Stomach (tissue), 9 donors: Measurements from ENCODE around the gene FKBP10. TPM values are rescaled to one million over a fixed set of nuclear protein-coding genes. Genes with fewer than 3 reads are reported as not detected.

Experiments
- DNase-seq, 2 donors: peaks; one replicate each; pipeline versions ENCODE4 v3.0.0 to v3.0.0-alpha.2; 2013 to 2019
- H3K27ac ChIP-seq, 5 donors: fragments of 200-600 bp in 4 of 5; sonication (generic) in 4 of 5; one replicate each; pipeline ENCODE4 v1.5.1; 2013 to 2019; ENCODE audit warnings: mild to moderate bottlenecking in 1 of 5, moderate library complexity in 1 of 5
- H3K27me3 ChIP-seq, 3 donors: fragments of 200-600 bp; sonication (generic); one replicate each; pipeline ENCODE4 v1.5.1; 2017 to 2019; ENCODE audit warnings: mixed run types in 1 of 3
- H3K36me3 ChIP-seq, 4 donors: fragments of 200-600 bp; sonication (generic); 1 replicate in 3 of 4; 2 replicates in 1 of 4; pipeline ENCODE4 v1.5.1; 2016 to 2019
- H3K4me1 ChIP-seq, 4 donors: fragments of 200-600 bp; sonication (generic); one replicate each; pipeline ENCODE4 v1.5.1; 2016 to 2019
- H3K4me3 ChIP-seq, 4 donors: fragments of 200-600 bp; sonication (generic) in 3 of 4; one replicate each; pipeline ENCODE4 v1.5.1; 2016 to 2019; ENCODE audit warnings: mild to moderate bottlenecking in 1 of 4
- H3K9me3 ChIP-seq, 4 donors: fragments of 200-600 bp; sonication (generic); one replicate each; pipeline ENCODE4 v1.5.1; 2016 to 2019
- EP300 ChIP-seq: sonication (generic); formaldehyde crosslinking; IDR thresholded peaks from one replicate; pipeline ENCODE4 v1.6.1; 2017; ENCODE audit warnings: antibody characterized with exemption
- POLR2A ChIP-seq, 4 donors: fragments of 450-650 bp; IDR thresholded peaks; one replicate each; pipeline ENCODE4 v1.6.1; 2016; ENCODE audit warnings: antibody characterized with exemption in 4 of 4, control low read depth in 2 of 4, mild to moderate bottlenecking in 1 of 4, moderate library complexity in 1 of 4
- POLR2AphosphoS5 ChIP-seq, 3 donors: sonication (generic); formaldehyde crosslinking; IDR thresholded peaks; one replicate each; pipeline ENCODE4 v1.6.1; 2016; ENCODE audit warnings: antibody characterized with exemption in 3 of 3
- WGBS, 5 donors: extraction: QIAGEN DNeasy Blood & Tissue Kit in 3 of 5; methylation state at CpG; one replicate each; pipeline versions ENCODE4 v1.1.5 to v1.1.7; 2013 to 2018; 5-methylcytosine and 5-hydroxymethylcytosine counted together
- intact Hi-C: fragments of 100-400 bp; cut with DNase I; formaldehyde crosslinking; loops from one replicate; pipeline ENCODE4 v1.15.1; 2023; ENCODE audit warnings: low total_unique reads
- polyA plus RNA-seq, 3 donors: library from polyadenylated mRNA; stranded (reverse); fragments of 200-250 nt; gene quantifications; one replicate each; pipeline ENCODE4 v1.2.3, GENCODE V29; 2013
- total RNA-seq, 5 donors: library from RNA; depleted of rRNA; stranded (reverse); fragments of >200 nt; gene quantifications; one replicate each; pipeline versions ENCODE4 v1.1.0 to v1.2.3, GENCODE V29; 2014 to 2016
- TF ChIP-seq, protein P1 (sequence below), 7 experiments: fragments of 450-650 bp in 4 of 7; fragments of 200-600 bp in 3 of 7; sonication (generic) in 3 of 7; IDR thresholded peaks; one replicate each; pipeline ENCODE4 v1.5.1; 2016 to 2019; ENCODE audit warnings: antibody characterized with exemption in 7 of 7, control low read depth in 2 of 7, mild to moderate bottlenecking in 1 of 7
- donor health status: healthy with polysubstance abuse.
- donor health status: Bipolar disorder and iron deficiency.
- donor health status: healthy.

FKBP10 gene
- total and polyA plus RNA-seq, 8 donors = 4.6 to 45.3 (median 14.9) TPM

DNA sequence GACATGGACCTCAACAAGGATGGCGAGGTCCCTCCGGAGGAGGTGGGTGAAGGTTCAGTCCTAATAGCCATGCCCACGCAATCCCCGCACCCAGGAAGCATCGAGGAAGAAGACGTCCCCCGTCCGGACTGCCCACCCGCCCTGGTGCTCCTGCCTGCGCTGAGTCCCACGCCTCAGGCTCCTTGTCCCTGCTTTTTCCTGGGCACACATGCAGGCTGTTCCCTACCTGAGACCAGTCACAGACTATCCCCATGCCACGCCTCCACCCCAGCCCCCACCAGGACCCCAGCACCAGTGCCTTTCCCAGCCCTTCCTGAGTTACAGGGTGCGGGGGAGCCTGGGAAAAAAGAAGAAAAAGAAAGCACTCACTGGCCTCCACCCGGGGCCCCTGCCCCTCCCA is 9.0 kb downstream of the FKBP10 start:
- Histone ChIP-seq H3K27ac (no peak overlapping the region), H3K4me1 (peaks cover 0 to 7% (median 0%) of the 10 kb centered on the region in 4 donors), H3K36me3 (peaks cover 9 to 35% (median 25%) of the 10 kb centered on the region in 4 donors), H3K4me3 (no peak overlapping the region), H3K27me3 (no peaks in the 10 kb centered on the region), H3K9me3 (no peaks in the 10 kb centered on the region)
- TF ChIP-seq POLR2A (IDR thresholded peaks at IDR 0.05) = no peak
- TF ChIP-seq POLR2AphosphoS5 (IDR thresholded peaks at IDR 0.05) = no peak
- TF ChIP-seq, protein P1, sequence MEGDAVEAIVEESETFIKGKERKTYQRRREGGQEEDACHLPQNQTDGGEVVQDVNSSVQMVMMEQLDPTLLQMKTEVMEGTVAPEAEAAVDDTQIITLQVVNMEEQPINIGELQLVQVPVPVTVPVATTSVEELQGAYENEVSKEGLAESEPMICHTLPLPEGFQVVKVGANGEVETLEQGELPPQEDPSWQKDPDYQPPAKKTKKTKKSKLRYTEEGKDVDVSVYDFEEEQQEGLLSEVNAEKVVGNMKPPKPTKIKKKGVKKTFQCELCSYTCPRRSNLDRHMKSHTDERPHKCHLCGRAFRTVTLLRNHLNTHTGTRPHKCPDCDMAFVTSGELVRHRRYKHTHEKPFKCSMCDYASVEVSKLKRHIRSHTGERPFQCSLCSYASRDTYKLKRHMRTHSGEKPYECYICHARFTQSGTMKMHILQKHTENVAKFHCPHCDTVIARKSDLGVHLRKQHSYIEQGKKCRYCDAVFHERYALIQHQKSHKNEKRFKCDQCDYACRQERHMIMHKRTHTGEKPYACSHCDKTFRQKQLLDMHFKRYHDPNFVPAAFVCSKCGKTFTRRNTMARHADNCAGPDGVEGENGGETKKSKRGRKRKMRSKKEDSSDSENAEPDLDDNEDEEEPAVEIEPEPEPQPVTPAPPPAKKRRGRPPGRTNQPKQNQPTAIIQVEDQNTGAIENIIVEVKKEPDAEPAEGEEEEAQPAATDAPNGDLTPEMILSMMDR (IDR thresholded peaks at IDR 0.05) = no peak
- no peak for TF ChIP-seq EP300
- whole genome bisulfite sequencing, 5 donors = 79 to 85% (median 80%) methylated on average over 12 to 14 of the region's 14 CpGs
- intact Hi-C loops = no loop called here
- DNase-seq = no peak

DNA sequence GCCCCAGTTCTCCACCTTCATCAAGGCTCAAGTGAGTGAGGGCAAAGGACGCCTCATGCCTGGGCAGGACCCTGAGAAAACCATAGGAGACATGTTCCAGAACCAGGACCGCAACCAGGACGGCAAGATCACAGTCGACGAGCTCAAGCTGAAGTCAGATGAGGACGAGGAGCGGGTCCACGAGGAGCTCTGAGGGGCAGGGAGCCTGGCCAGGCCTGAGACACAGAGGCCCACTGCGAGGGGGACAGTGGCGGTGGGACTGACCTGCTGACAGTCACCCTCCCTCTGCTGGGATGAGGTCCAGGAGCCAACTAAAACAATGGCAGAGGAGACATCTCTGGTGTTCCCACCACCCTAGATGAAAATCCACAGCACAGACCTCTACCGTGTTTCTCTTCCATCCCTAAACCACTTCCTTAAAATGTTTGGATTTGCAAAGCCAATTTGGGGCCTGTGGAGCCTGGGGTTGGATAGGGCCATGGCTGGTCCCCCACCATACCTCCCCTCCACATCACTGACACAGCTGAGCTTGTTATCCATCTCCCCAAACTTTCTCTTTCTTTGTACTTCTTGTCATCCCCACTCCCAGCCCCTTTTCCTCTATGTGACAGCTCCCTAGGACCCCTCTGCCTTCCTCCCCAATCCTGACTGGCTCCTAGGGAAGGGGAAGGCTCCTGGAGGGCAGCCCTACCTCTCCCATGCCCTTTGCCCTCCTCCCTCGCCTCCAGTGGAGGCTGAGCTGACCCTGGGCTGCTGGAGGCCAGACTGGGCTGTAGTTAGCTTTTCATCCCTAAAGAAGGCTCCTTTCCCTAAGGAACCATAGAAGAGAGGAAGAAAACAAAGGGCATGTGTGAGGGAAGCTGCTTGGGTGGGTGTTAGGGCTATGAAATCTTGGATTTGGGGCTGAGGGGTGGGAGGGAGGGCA is 9.7 kb downstream of the FKBP10 start:
- peaks cover 9 to 42% (median 32%) of the 10 kb centered on the region in 4 donors for H3K36me3 ChIP-seq
- no peak for DNase-seq
- TF ChIP-seq POLR2AphosphoS5 (IDR thresholded peaks at IDR 0.05) (no peak), POLR2A (IDR thresholded peaks at IDR 0.05) (no peak), EP300 (no peak)
- TF ChIP-seq, protein P1 (IDR thresholded peaks at IDR 0.05) = no peak
- no peaks in the 10 kb centered on the region for H3K9me3 ChIP-seq
- no peaks in the 10 kb centered on the region for H3K27me3 ChIP-seq
- no peak overlapping the region for H3K27ac ChIP-seq
- peaks cover 0 to 7% (median under 1%) of the 10 kb centered on the region in 4 donors for H3K4me1 ChIP-seq
- intact Hi-C loops = no loop called here
- WGBS, 5 donors = 64 to 78% (median 72%) methylated on average over 11 to 12 of the region's 12 CpGs
- H3K4me3 ChIP-seq = no peak overlapping the region

DNA sequence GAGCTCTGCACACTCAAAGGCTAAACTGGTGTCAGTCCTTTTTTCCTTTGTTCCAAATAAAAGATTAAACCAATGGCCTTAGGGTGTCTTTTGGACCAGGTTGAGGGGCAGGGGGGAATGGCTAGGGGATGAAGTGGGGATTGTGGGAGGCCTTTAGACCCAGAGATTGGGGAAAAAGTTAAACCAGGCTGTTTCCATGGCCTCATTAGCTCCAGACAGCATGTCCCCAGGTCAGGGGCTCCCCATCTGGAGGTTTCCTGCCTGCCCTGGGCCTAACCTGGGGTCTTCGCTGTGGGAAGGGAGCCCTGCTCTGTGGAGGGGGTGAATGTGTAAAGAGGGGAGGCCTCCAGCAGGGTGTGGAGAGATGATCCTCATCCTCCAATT is 10.3 kb downstream of the FKBP10 start:
- Histone ChIP-seq H3K36me3 (peaks cover 9 to 45% (median 39%) of the 10 kb centered on the region in 4 donors), H3K9me3 (no peaks in the 10 kb centered on the region), H3K27ac (no peak overlapping the region), H3K4me3 (no peak overlapping the region), H3K4me1 (peaks cover 0 to 13% (median 3%) of the 10 kb centered on the region in 4 donors), H3K27me3 (no peaks in the 10 kb centered on the region)
- 89 to 100% (median 92%) methylated on average over 1 of the region's 1 CpG for WGBS, 5 donors
- no peak for DNase-seq
- no peak for TF ChIP-seq POLR2AphosphoS5 (IDR thresholded peaks at IDR 0.05)
- no peak for TF ChIP-seq POLR2A (IDR thresholded peaks at IDR 0.05)
- TF ChIP-seq, protein P1 (IDR thresholded peaks at IDR 0.05) = no peak
- TF ChIP-seq EP300 = no peak
- intact Hi-C loops = no loop called here

- peaks cover 11 to 47% (median 43%) of the 10 kb centered on the region in 4 donors for H3K36me3 ChIP-seq
- intact Hi-C loops = no loop called here
- H3K27ac ChIP-seq = no peak overlapping the region
- H3K4me1 ChIP-seq = peaks cover 0 to 15% (median 4%) of the 10 kb centered on the region in 4 donors
- H3K27me3 ChIP-seq = no peaks in the 10 kb centered on the region
- no peak overlapping the region for H3K4me3 ChIP-seq
- TF ChIP-seq, protein P1 (IDR thresholded peaks at IDR 0.05) = no peak
- TF ChIP-seq POLR2A (IDR thresholded peaks at IDR 0.05) = no peak
- H3K9me3 ChIP-seq = no peaks in the 10 kb centered on the region
- WGBS, 5 donors = 84 to 91% (median 88%) methylated on average over 7 of the region's 7 CpGs
- DNase-seq = no peak
These were observed 10.8 kb downstream of the FKBP10 start for GRCh38 chr17:41823580-41823979.
